Stimulated activated CD4-positive, alpha-beta T cell treated with anti-CD3 and anti-CD28 coated beads, TNF-alpha, amount 100 ng/mL, for 4 hours (primary cell): ENCODE results near the gene PKN2.
"Not testable (repeated sequence)": the region's sequence is repeated elsewhere in the genome, so short reads cannot be mapped to it uniquely, and the experiment has no call there.

Source experiments
- DNase-seq, 3 experiments: peaks; one replicate each; pipeline ENCODE4 v3.0.0-alpha.2; 2020; ENCODE audit warnings: low read depth in 3 of 3

The PKN2 gene

DNA sequence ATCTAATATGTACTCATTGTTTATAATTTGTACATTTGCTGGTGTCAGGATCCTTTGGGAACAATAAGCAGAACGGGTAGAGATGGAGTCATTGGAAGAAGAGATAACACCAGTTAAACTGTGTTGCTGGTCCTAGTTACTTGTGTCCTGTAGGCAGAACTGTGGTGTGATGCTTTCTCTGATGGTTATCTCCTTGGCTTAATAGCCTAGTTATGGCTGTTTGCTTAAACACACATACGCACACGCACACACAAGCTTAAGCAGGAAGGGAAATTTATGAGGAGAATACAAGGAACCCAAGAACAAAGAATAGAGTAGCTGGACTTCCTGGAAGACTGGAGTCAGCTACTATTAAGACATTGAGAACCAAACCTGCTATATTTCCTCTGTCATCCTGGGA, 5.7 kb upstream of the PKN2 start:
- DNase-seq, result no peak

DNA sequence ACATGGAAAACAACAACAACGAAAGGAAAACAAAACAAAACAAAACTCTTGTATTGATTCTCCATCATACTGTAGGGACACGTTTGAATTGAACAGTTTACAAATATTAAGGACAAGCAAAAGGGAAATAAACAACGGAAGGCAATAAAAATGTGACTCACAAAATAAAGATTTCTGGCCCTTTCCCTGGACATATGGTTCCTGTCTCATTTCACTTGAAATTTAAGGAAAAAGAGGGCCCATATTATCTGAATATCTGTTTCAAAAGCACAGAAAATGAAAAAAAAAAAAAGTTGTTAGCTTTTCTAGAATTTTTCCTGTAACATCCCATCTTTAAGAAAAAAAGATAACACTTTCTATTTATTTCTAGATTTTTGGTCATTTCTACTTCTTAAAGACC, 3.6 kb upstream of the PKN2 start:
- no peak for DNase-seq

DNA sequence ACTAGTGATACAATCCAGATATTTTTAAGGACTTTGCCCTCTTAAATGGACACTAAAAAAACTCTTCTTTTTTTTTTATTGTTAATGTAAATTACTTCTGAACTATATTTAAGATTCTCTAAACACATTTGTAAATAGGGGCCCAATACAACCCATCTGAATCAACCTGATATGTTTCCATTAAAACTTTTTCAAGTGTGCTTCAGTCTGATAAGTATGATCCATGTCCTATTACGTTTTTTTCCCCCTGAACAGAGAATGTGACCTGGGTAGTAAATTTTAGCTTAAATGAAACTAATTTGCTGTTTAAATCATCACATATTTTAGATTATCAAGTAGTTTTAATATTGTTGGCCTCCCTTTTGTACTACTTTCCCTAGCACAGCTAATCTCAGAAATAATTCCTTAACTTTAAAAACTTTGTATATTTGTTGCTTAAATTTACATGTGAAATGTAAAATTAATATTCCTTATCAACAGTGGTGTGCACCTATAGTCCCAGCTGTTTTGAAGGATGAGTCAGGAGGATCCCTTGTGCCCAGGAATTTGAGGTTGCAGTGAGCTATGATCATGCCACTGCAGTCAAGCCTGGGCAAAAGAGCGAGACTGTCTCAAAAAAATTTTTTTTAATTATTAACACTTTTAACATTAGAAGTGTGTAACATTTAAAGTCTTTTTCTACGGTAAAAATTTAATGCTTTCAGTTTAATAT, 3.0 kb upstream of the PKN2 start:
- DNase-seq, result no peak

DNA sequence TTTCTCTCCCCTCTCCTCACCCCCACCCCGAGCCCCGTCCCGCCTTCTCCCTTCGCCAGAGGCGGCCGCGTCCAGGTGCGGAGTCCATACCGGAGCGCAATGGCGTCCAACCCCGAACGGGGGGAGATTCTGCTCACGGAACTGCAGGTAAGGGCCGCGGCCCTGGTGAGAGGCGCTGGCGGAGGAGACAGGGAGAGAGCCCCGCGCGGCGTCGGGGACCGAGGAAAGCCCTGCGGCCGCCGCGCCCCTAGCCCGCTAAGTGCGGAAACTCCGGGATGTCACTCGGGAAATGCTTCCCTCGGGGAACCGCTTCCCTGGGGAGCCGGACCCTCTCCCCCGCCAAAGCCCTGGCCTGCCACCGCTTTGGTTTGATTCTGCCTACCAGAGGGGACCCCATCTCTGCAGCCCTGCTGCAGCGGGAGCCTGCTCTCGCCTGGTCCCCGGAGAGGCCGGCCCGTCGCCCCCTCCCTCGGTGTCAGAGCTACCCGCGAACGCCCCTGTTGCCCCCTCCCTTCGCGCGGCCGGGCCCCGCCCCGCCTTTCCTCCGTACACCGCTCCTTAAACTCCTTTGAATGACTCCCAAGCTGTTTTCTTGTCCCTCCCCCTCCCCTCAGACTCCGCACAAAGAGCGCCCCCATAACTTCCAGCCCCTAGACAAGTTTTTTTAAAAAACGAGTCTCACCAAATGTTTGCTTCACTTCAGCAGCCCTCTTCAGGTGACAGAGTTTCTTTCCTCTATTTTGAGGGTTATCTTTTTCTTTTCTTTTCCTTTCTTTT, 597 bp downstream of the PKN2 start:
- DNase-seq, result peak; percentile 24 to 38 (median 30)

DNA sequence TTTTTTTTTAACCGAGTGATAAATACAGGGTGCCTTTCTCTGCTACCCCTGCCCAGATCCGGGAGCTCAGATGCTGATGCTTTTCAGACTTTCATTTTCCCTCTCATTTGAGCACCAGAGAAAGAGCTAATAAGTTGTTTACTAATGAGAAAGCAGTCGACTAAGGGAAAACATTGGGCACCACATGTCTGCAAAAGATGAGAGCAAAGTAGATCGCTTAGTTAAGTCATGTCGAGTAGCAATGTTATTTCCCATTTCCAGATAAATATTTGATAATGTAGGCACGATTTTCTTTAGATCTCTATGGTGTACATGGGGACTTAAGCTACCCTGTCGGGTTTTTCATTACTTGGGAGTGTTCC, 1.2 kb downstream of the PKN2 start:
- DNase-seq, result no peak

DNA sequence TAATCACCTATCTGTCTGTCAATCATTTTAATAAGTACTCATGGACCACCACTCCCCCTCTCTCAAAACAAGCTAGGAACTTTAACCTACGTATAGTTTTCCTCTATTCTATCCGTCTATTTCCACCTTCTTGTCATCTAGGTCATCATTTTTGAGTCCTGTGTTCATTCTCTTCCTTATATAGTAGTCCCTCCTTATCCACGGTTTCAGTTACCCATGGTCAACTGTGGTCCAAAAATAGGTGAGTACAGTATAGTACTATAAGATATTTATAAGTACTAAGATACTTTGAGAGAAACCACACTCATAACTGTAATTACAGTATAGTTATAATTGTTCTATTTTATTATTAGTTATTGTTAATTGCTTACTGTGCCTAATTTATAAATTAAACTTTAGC, 7.5 kb downstream of the PKN2 start:
- no peak for DNase-seq

DNA sequence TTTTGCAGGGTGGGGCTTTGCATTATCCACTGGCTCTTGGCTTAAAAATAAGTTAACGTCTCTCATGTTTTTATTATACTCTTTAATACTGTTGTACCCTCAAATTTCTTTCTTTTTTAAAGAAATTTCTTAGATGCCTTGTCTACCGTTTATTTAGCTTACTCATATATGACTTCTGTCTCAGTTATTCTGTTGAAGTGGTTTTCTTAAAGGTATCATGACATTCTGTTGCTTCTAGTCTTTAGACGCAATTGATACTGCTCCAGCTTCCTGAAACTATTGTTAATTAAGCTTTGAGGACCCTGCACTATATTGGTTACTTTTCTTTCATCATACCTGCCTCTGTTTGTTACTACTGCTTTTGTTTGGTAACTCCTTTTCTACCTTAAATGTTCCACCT, 11.7 kb downstream of the PKN2 start:
- DNase-seq, result no peak

DNA sequence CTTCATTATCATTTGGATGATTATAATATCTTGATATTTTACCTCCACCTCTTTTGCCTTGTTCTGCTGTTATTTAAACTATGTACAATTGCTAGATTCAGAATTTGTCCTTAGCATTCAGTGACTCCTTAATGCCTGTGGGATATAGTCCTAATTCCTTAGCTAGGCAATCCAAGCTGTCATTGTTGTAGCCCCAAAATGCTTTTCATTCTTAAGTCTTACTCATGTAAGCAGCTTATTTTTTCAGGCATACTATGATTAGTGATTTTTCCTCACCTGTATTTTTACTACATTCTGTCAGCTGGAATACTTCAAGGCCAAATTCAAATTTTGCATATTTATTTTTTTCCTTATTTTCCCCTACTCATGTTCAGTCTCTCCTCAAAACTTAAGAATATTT, 13.4 kb downstream of the PKN2 start:
- no peak for DNase-seq

DNA sequence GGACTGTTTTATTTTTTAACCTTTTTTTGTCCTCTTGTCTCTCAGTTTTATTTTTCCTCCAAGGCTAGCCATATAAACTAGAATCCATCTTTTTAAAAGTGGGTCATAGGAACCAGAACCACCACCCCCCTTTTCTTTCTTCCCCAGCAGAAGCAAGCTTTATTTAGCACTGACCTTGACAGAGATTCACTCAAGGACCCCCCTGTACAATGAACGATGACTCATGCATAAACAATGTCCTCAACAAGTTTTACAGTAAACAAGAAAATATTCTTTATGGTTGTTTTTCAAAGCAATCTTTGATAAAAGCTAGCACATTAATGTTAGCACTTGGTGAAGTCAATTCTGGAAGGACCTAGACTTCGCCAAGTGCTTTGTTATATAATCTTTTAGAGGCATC, 14.1 kb downstream of the PKN2 start:
- no peak for DNase-seq

DNA sequence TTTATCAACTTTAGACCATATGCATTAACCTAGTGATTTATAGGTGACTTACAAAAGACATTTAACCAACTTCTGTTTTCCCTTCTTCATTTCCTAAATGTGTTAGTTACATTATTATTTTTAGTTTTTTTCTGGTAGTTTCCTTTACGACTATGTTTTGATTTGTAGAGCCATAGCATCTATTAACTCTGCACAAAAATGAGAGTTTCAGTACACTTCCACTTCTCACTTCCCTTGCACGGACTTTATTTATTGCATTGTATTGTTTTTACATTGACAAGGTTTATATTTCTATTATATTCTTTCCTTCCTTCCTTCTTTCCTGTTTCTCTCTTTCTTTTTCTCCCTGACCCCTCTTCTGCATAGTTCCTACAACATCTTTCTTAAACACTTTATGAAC, 14.7 kb downstream of the PKN2 start:
- no peak for DNase-seq

DNA sequence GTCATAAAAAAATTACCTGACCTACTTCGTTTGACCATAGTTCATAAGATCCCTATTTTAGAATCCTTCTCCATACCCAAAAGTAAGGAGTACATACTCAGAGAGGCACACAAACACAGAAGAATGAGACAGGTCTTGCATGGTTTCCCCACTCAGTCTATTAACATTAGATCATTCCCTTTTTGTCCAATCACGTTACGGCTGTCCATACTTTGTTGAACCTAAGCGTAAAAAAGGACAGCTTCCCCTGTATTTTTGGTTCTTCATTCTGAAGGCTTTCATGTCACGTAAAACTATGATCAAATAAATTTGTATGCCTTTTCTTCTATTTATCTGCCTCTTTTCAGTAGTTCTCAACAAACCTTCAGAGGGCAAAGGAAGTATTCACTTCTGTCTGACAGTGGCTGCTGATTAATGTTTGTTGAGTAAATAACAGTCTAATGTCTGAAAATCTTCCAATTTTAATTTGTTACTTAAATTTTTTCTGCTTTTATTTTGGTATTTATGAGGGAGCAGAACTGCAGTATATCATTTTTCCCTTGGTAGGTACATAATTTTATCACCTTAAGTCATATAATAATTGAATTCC, 16.4 kb downstream of the PKN2 start:
- no peak for DNase-seq

DNA sequence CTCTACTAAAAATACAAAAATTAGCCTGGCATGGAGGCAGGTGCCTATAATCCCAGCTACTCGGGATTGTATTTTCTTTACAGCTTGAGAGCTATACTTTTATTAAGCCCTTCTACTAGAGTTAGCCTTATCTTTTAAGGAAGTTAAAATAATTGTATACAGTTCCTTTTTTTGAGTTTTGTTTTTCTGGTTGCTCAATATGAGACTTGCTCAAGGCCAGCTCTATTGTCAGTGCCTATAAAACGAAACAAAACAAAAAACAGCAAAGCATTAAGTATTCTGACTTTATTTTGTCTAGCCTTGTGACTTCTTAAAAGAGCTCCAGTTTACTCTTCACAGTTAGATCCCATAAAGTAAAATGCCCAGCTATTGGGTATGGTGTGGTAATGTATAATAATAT, 17.2 kb downstream of the PKN2 start:
- no peak for DNase-seq

DNA sequence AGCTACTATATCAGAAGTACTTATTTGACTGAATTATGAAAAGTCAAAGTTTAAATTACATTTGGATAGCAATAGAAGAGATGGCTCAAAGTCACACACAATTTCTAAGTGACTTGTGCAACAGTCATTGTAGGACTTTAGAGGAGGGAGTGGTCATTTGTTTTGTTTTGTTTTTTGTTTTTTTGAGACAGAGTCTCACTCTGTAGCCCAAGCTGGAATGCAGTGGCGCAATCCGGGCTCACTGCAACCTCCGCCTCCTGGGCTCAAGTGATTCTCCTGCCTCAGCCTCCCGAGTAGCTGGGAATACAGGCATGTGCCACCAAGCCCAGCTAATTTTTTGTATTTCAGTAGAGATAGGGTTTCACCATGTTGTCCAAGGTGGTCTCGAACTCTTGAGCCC, 17.7 kb downstream of the PKN2 start:
- DNase-seq, result not testable (repeated sequence)

DNA sequence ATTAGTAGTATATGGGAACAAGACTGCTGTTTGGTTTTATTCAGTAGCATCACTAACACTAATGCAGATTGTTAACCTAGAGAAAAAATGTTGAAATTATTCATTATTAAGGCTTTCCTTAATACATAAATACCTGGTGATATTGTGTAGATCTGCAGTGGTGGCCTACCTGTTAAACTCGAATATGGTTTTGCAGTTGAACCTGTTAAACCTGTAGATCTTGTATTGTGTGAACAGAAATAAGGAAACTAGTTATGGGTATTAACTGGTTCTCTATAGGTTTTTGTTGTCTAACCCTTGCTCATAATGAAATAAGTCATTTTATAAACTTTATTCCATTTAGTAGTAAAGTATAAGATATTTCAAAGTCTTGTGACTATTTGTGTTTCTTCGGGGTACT, 23.9 kb downstream of the PKN2 start:
- no peak for DNase-seq

DNA sequence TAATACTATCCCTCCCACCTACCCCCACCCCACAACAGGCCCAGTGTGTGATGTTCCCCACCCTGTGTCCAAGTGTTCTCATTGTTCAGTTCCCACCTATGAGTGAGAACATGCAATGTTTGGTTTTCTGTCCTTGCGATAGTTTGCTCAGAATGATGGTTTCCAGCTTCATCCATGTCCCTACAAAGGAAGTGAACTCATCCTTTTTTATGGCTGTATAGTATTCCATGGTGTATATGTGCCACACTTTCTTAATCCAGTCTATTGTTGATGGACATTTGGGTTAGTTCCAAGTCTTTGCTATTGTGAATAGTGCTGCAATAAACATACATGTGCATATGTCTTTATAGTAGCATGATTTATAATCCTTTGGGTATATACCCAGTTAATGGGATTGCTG, 28.8 kb downstream of the PKN2 start:
- DNase-seq, result not testable (repeated sequence)

DNA sequence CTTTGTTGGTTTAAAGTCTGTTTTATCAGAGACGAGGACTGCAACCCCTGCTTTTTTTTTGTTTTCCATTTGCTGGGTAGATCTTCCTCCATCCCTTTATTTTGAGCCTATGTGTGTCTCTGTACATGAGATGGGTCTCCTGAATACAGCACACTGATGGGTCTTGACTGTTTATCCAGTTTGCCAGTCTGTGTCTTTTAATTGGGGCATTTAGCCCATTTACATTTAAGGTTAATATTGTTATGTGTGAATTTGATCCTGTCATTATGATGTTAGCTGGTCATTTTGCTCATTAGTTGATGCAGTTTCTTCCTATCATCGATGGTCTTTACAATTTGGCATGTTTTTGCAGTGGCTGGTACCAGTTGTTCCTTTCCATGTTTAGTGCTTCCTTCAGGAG, 32.5 kb downstream of the PKN2 start:
- DNase-seq, result not testable (repeated sequence)

DNA sequence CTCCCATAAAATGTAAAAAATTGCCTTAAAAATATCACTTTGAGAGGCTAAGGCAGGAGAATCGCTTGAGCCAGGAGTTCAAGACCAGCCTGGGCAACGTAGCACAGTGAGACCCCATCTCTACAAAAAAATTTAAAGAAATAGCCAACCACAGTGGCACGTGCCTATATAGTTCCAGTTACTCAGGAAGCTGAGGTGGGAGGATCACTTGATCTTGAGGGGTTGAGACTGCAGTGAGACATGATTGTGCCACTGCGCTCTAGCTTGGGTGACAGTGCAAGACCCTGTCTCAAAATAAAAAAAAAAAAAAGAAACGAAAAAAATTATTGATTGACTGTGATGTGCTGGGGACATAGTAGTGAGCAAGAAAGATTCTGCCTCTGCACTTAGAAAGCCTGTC, 38.4 kb downstream of the PKN2 start:
- no peak for DNase-seq

DNA sequence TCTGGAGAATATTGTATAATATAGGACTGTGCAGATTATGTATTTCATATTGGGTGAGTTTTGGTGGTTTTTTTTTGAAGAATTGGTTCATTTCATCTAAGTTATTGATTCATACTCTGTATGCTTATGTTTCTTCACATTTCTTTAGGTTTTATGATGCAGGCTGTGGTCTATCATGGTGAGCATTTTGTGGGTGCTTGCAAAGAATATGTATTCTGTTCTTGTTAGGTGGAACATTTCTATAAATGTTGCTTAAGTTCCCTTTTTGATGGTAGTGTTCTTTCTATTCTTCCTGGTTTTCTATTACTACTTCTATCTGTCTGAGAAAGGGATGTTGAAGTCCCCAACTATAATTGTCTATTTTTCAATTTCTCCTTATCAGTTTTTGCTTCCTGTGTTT, 42.6 kb downstream of the PKN2 start:
- DNase-seq, result no peak

DNA sequence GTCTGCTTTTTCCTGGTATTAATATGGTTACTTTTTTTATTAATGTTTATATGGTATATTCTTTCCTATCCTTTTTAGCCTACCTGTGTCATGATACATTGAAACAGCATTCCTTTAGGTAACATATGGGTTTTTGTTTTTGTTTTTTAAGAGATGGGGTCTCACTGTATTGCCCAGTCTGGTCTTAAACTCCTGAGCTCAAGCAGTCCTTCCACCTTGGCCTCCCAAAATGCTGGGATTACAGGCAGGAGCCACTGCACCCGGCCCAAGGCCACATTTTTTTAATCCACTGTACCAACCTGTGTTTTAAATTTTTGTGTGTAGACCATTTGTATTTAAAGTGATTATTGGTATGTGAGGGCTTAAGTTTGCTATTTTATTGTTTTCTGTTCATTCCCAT, 43.1 kb downstream of the PKN2 start:
- DNase-seq, result no peak

DNA sequence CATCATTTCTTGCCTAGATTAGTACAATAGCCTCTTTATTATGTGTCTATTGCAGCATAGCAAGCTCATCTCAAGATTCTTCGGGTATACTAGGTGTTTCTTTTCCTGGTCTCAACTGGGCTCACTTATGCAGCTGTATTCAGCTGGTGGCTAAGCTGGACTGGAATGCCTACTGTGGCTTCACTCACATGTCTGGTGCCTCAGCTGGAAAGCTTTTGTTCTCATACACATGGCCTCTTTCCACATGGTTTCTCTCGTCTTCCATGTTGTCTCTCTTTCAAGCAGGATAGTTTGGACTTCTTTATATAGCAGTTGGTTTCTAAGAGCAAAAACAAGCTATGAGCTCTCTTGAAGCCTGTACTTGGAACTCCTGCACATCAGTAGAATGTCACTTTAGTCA, 45.2 kb downstream of the PKN2 start:
- no peak for DNase-seq

DNA sequence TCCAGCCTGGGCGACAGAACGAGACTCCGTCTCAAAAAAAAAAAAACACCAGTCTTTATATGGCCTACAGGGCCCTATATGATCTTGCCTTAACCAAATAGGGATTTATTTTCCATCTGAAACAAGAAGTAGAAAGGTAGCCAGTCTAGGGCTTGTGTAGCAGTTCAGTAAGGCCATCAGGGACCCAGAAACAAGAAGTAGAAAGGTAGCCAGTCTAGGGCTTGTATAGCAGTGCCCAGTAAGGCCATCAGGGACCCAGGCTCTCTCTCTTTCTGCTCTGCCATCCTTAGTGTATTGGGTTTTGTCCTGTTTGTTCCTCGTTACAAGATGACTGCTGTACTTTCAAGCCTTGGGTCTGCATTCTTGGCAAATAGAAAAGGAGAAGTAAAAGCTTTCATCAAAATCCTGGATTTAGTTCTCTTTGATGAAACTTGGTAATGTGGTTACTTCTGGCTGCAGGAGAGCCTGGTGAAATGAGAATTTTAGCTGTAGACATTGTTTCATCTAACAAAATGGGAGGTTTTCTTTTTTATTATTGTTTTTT, 46.1 kb downstream of the PKN2 start:
- no peak for DNase-seq

DNA sequence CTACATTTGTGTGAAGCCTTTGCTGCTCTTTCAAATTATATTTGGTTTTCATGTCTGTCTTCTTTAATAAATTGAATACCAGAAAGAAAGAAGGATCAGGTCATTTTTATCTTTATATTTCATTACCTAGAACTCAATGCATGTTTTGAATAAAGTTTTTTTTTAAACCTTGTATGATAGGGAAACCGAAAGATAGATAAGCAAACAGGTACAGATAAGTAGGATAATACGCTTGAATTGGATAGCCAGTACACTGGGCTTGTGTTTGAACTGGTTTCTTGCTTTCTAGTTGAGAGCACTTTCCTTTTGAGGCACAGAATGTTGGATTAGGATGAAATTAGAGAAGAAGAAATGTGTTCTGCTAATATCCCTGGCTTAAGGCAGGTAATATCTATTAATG, 46.9 kb downstream of the PKN2 start:
- DNase-seq, result no peak
